Loucy (cell line): ENCODE data around the gene CDC42BPB.

Experiments
- H2AFZ ChIP-seq: fragments of 200-600 bp; sonication (generic); 2 replicates; pipeline ENCODE4 v1.6.0; 2016; ENCODE audit warnings: antibody characterized with exemption, mild to moderate bottlenecking, low read length, moderate library complexity
- H3F3A ChIP-seq: fragments of 200-600 bp; 2 replicates; pipeline ENCODE4 v1.6.0; 2016; ENCODE audit warnings: antibody characterized with exemption, low read depth, mild to moderate bottlenecking
- H3K27me3 ChIP-seq: fragments of 200-600 bp; sonication (generic); 2 replicates; pipeline ENCODE4 v1.6.1; 2014; ENCODE audit warnings: low read length, mild to moderate bottlenecking; ENCODE audit not compliant: insufficient read depth, poor library complexity, severe bottlenecking
- H3K36me3 ChIP-seq: fragments of 200-600 bp; sonication (generic); 2 replicates; pipeline ENCODE4 v1.6.1; 2016; ENCODE audit warnings: low read length; ENCODE audit not compliant: insufficient read depth
- H3K4me1 ChIP-seq: fragments of 200-600 bp; sonication (generic); 2 replicates; pipeline ENCODE4 v1.5.1; 2014; ENCODE audit warnings: low read length, mild to moderate bottlenecking; ENCODE audit not compliant: insufficient read depth, poor library complexity, severe bottlenecking
- H3K4me2 ChIP-seq: fragments of 200-600 bp; sonication (generic); 2 replicates; pipeline ENCODE4 v1.6.0; 2014; ENCODE audit warnings: antibody characterized with exemption, low read length, low read depth, mild to moderate bottlenecking; ENCODE audit not compliant: poor library complexity, severe bottlenecking
- H3K4me3 ChIP-seq: fragments of 200-600 bp; sonication (generic); 2 replicates; pipeline ENCODE4 v1.5.1; 2014; ENCODE audit warnings: low read length, mild to moderate bottlenecking, mixed read lengths; ENCODE audit not compliant: poor library complexity, severe bottlenecking
- H3K79me2 ChIP-seq: fragments of 200-600 bp; sonication (generic); 2 replicates; pipeline ENCODE4 v1.6.1; 2014; ENCODE audit warnings: low read length; ENCODE audit not compliant: insufficient read depth
- H3K9ac ChIP-seq: fragments of 200-600 bp; sonication (generic); 2 replicates; pipeline ENCODE4 v1.6.0; 2014; ENCODE audit warnings: mild to moderate bottlenecking, low read depth, low read length, moderate library complexity; ENCODE audit not compliant: poor library complexity, severe bottlenecking
- H3K9me2 ChIP-seq: fragments of 200-600 bp; sonication (generic); replicated peaks from 2 replicates; pipeline ENCODE4 v1.6.1; 2016; ENCODE audit warnings: low read depth, low read length, mixed read lengths
- H3K9me3 ChIP-seq: fragments of 200-600 bp; sonication (generic); 2 replicates; pipeline ENCODE4 v1.6.1; 2014; ENCODE audit warnings: mild to moderate bottlenecking, antibody characterized with exemption, low read length, low read depth; ENCODE audit not compliant: insufficient read depth
- H4K20me1 ChIP-seq: fragments of 200-600 bp; sonication (generic); 2 replicates; pipeline ENCODE4 v1.6.0; 2014; ENCODE audit warnings: antibody characterized with exemption, low read length, mild to moderate bottlenecking; ENCODE audit not compliant: insufficient read depth, poor library complexity, severe bottlenecking
- CTCF ChIP-seq: fragments of 200-600 bp; sonication (generic); conservative IDR thresholded peaks from 2 replicates; pipeline ENCODE4 v1.5.1; 2014; ENCODE audit warnings: mild to moderate bottlenecking, antibody characterized with exemption, low read length
- EZH2phosphoT487 ChIP-seq: fragments of 200-600 bp; IDR thresholded peaks from 2 replicates; pipeline ENCODE4 v1.6.1; 2018; ENCODE audit warnings: antibody characterized with exemption, mild to moderate bottlenecking, moderate library complexity, borderline replicate concordance

The CDC42BPB gene

DNA sequence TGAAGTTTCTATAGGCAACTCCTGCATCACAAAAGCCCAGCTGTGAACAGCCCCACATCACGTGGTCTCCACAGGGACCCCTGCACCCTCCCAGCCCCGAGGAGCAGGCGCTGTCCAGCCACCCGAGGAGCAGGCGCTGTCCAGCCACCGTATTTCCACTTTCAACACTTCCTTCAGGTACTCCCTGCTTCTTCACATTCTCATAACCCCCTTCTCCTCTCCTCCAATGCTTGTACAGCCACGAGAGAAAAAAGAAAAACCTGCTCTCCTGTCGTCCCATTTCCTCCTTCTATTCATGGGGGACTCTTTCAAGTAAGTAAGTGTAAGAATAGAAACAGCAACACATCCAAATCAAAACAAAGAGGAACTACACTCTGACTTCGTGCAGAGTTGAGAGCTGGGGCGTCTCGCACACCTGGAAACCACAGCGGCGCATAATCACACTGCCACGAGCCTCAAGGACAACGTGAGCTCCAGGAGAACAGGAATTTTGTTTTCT lies 11.9 kb downstream of the CDC42BPB start:
- Histone ChIP-seq H3F3A (no peaks in the 10 kb centered on the region), H3K79me2 (no peaks in the 10 kb centered on the region), H3K4me1 (no peaks in the 10 kb centered on the region), H3K36me3 (no peaks in the 10 kb centered on the region), H3K9me2 (no peaks in the 10 kb centered on the region), H4K20me1 (no peaks in the 10 kb centered on the region), H3K27me3 (no peaks in the 10 kb centered on the region), H3K4me2 (no peak overlapping the region), H3K9ac (no peak overlapping the region), H3K9me3 (no peaks in the 10 kb centered on the region), H3K4me3 (no peak overlapping the region), H2AFZ (no peak overlapping the region)
- TF ChIP-seq EZH2phosphoT487, result no peak
- no peak for TF ChIP-seq CTCF

- H3K4me2 ChIP-seq, result no peak overlapping the region
- no peaks in the 10 kb centered on the region for H3K79me2 ChIP-seq
- no peaks in the 10 kb centered on the region for H3K27me3 ChIP-seq
- H2AFZ ChIP-seq, result no peak overlapping the region
- no peaks in the 10 kb centered on the region for H3F3A ChIP-seq
- H3K9ac ChIP-seq, result no peak overlapping the region
- H3K9me3 ChIP-seq, result no peaks in the 10 kb centered on the region
- no peaks in the 10 kb centered on the region for H4K20me1 ChIP-seq
- H3K4me1 ChIP-seq, result no peaks in the 10 kb centered on the region
- H3K9me2 ChIP-seq, result no peaks in the 10 kb centered on the region
- H3K4me3 ChIP-seq, result no peak overlapping the region
- TF ChIP-seq EZH2phosphoT487, result no peak
- no peak for TF ChIP-seq CTCF
- H3K36me3 ChIP-seq, result no peaks in the 10 kb centered on the region
These were observed 13.9 kb downstream of the CDC42BPB start for GRCh38 chr14:103043257-103044015.

GRCh38 chr14:103041464-103041863 lies 15.9 kb downstream of the CDC42BPB start:
- TF ChIP-seq EZH2phosphoT487, result no peak
- no peak for TF ChIP-seq CTCF
- Histone ChIP-seq H3K4me3 (no peak overlapping the region), H3K36me3 (no peaks in the 10 kb centered on the region), H3K27me3 (no peaks in the 10 kb centered on the region), H3K9me3 (no peaks in the 10 kb centered on the region), H3K9ac (no peak overlapping the region), H3F3A (no peaks in the 10 kb centered on the region), H3K79me2 (no peaks in the 10 kb centered on the region), H3K4me1 (no peaks in the 10 kb centered on the region), H3K9me2 (no peaks in the 10 kb centered on the region), H4K20me1 (no peaks in the 10 kb centered on the region), H3K4me2 (no peak overlapping the region), H2AFZ (no peak overlapping the region)
